GM21737 (cell line): ENCODE results near the gene GALNT18.
"Not testable (repeated sequence)": the region's sequence is repeated elsewhere in the genome, so short reads cannot be mapped to it uniquely, and the experiment has no call there.

ENCODE experiments used
- ATAC-seq: cut with Tn5 transposase; IDR thresholded peaks from one replicate; pipeline ENCODE4 v1.9.1; 2021; ENCODE audit warnings: mild to moderate bottlenecking, moderate library complexity; ENCODE audit not compliant: unreplicated experiment

The GALNT18 gene

DNA sequence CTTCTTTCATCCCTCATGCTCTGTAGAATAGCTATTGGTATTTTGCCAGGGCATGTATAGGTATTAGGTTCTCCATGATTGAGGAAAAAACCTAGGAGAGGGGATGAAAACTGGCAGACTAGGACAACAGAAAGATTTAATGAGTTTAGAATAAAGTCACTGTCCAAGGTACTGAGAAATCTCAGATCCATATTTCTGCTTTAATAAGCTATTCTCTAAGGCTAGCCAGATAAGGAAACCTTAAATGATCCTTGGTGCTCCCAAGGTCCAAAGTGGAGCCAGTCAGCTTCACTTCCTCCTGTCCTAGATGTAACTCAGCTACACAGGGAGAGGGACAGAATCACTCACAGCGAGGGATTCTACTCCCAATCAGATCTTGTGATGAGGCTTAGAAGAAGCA, 255.0 kb downstream of the GALNT18 start:
- no peak for ATAC-seq

DNA sequence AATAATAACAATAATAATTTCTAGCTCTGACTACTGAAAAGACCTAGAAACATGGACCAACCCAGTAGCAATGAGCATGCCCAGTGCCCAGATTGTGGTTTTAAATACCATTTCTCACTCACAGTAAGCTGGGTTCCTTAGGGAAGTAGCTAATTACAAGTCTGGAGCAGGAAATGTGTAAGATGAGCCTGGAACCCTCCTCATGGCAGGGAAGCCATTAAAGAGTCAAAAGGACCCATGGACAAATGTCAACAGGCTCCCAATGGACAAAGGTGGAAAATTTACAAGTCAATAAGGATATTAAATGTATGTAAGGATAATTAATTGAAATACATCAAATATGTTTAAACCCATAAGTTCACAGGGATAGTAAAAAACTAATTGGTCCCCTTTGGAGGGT, 258.1 kb downstream of the GALNT18 start:
- no peak for ATAC-seq

DNA sequence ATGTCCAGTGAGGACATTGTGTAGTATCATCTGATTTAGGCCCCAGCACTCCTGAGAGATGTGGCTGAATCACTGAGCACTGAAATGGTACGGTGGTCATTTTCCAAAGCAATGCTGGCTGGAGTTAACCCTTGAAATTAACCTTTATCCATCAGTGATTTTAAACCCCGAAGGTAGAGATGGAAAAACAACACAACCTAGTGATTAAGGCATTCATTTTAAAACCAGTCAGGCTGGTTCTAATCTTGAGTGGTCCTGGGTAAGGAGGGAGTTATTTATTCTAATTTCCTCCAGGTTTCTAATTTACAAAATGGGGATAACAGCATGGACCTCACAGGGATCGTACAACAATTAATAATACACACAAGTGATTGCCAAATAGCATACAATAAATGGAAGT, 262.2 kb downstream of the GALNT18 start:
- no peak for ATAC-seq

DNA sequence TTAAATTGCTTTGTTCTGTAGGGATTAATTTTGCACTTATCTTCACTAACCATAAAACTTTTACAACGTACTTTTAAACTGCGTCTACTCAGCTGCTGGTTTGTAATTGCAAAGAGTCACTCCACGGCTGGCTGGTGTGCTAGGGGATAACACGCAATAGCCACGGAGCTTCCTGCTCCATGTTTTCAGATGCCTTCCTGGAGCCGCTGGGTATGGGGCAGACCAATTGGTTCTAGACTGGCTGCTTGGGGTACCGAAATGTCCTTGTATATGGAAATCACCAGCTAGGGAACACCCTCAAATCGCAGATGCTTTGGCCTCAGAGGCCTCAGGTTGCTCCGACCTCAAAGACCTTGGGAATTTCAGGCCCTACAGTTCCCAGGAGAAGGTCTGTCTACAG, 265.0 kb downstream of the GALNT18 start:
- no peak for ATAC-seq

DNA sequence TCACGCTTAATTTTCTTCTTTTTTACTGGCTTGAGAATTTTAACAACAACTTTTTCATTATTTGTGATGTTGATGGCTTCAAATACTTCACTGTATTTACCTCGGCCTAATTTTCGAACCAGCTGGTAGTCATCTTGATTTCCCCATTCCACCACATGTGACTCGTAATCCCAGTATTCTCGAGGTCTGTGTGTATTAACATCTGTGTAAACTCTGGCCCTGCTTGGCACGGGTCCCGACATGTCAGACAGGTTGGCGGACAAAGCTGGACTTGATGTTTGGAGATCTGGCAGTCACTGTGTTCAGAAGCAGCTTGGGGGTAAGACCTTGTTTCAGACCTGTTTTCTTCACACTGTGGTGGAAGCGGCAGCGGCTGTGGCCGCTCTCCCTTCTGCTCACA, 268.9 kb downstream of the GALNT18 start, which contains the start of gene CSNK2A3:
CSNK2A3 (minus strand) TSS at position 373 of the 400 bp plus-strand sequence; CDS start at position 242, 131 bp downstream.
- not testable (repeated sequence) for ATAC-seq

DNA sequence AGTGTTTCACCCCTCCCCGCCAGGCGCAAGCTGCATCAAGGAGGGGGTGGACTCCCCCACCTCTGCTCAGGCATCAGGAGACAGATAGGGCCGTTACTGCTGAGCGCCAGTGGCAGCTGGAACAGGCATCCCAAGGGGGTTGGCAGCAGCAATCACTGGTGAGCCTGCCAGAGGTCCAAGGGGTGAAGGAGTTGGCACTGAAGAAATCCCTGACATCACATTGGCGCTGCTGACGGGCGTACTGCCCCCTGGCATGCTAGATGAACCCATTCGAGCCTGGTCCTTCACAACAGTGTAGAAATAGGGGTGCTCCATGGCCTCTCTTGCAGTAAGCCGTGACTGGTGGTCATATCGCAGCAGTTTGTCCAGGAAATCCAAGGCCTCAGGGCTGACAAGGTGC, 270.0 kb downstream of the GALNT18 start:
- not testable (repeated sequence) for ATAC-seq

DNA sequence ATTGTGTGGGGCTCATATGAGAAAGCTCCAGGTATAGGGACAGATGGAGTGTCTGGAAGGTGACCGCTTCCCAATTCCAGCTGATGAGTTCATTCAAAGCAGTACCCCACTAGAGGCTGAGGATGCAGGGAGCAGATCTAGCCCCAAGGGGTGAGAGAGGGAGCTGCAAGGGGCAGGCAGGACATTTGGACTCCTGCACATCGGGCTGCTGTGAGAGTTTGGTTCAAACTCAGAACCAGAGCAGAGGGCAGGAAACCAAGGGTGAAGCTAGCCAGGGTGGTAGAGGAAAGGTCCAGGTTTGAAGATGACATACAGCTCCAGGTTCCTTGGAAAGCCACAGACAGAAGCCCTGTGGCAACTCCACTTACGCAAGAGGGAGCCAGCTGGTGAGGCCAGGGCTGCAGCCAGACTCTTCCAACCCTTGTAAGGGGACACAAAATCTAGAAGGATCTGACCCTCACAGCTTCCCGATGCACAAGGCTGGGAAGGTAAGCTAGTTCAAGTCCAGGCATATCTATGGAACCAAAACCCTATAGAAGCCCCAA, 270.7 kb downstream of the GALNT18 start:
- no peak for ATAC-seq

DNA sequence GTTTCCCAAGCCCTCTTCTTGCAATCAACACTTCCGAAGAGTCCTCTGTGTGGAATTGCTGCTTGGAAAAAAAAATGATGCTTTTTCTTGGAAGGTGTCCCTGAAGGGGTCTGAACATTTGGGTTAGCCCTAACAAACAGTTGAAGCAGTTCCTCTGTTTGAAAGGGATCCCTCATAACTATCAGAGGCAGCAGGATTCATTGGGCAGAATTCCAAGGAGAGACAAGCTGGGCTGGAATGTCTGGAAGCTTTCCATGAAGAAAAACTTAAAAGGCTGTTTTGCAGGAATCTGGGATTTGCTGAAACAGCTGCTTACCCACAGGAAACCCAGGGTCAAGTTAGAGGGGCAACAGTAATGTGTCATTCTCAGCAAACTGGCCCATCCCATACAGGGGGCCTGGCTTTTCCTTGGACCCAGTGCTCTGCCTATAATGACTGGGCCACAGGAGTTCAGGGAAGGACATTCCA, 271.9 kb downstream of the GALNT18 start:
- ATAC-seq, result no peak

DNA sequence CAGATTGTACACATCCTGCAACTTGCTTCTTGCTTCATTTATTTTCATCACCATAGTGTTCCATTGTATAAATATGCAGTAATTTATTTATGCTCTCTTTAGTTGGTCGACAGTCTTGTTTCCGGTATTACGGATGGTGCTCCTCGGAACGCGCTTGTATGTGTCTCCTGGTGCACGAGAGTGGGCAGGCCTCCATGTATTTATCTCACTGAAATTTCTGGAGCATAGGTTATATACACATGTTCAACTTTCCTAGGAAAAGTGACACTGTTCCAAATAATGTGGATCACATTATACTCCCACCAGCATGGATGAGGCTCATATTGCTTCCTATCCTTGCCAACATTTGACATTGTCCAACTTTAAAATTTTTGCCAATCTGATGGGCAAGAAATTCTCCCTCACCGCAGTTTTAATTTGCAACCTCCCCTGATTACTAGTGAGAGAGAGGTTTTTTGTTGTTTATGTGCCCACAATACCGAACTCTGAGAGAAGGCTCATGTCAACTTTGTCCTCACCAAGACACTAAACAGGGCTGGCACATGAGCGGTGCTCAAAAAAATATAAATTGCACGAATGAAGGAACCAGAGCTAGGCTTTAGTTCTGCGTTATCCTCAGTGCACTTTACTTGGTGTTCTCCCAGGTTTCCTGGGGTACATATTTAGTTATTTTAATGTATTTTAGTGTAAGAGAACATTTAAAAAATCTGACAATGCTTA, 272.5 kb downstream of the GALNT18 start:
- no peak for ATAC-seq

DNA sequence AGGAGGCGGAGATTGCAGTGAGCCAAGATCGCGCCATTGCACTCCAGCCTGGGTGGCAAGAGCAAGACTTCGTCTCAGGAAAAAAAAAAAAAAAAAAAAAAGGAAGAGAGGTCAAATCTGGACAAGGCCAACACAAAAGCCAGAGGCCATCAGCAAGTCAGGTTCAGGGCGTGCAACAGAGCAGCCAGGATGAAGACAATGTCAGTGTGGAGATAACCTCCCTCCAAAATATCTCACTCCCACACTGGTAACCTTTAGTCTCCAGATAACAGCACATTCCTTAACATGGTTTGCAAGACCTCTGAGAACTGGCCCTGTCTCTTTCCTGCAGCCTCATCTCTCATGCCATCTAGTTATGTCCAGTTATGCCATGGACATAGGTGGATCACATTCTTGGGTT, 273.5 kb downstream of the GALNT18 start:
- ATAC-seq, result no peak

DNA sequence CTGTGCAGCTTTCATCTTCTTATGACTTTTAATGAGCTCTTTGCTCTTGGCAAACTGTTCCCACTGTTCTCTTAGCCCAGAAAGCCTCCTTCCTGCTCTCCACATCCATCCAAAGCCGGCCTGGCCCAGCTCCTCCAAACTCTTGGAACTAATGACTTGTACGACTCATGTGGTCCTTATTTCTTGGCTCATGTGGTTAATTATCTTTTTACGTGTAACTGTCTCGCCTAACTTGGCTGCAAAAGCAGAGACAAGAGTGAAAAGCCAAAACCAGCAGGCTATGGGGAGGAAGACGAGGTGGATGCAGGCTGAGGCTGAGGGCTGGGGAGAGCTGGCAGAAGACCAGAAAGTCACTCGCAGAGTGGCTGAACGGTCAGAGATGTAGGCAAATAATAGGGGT, 274.2 kb downstream of the GALNT18 start:
- no peak for ATAC-seq

DNA sequence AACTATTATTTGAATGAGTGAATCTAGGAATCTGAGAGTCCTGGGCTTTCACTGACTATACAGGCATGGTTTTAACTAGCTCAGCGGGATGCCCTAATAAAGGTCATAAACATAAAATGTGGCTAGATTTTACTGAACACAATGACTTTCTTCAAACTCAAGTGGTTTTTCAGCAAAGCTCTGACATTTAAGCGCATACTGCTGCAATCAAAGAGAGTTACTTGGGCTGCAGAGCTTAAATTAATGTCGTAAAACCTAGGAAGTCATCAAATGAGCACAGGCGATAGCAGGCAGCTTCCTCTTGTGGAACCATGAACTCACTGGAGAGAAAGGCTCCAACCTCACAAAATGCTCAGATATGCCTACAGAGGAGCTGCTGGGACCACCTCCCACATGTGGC, 275.5 kb downstream of the GALNT18 start:
- no peak for ATAC-seq

DNA sequence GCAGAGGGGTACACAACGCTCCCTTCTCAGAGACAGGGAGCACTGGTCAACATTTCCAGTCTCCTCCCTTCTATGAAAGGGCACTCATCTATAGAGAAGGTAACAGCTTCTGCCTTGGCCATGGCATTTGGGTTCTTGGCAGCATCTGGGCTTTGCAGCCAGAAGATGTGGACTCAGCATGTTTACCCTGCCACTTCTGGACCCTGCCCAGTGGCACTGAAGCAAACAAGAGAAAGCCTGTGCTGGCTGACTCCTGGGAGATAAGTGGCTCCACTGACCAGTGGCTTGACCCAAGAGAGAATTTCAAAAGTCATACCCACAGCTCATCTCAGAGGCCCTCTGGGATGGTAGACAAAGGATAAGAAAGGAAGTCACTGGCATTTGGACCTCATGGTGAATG, 276.7 kb downstream of the GALNT18 start:
- ATAC-seq, result no peak

DNA sequence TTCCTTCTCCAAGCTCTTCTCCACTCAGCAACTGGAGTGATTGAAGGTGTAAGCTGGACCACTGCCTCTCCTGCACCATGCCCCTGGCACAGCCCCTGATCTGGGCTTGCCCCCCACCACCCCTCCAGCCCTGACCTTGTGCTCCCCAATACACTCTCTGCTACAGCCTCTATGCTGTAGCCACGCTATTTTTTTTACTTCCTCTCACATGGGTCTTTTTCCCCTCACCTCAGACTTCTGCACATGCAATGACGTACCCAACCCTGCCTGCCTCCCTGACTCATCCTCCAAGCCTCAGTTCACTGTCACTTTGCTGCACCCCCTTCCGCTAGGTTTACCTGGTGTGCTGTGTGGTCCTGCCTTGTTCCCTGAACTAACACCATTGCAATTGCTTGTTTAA, 277.8 kb downstream of the GALNT18 start:
- no peak for ATAC-seq

DNA sequence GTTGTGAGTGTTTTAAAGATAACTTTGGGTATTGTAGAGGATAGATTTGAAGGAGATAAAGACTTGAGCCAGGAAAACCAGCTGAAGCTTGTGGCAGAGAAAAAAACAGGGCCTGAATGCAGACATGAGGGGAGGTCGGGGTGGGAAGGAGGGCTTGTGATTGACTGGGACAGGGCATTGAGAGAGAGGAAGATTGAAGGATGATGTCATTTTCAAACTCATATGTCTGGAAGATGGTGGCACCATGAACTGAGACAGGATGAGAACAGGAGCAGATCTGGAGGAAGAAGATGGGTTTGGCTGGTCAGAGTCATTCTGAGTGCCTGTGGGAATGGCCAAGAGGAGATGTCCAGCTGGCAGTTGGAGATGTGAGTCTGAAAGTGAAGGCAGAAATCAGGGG, 283.5 kb downstream of the GALNT18 start:
- no peak for ATAC-seq

DNA sequence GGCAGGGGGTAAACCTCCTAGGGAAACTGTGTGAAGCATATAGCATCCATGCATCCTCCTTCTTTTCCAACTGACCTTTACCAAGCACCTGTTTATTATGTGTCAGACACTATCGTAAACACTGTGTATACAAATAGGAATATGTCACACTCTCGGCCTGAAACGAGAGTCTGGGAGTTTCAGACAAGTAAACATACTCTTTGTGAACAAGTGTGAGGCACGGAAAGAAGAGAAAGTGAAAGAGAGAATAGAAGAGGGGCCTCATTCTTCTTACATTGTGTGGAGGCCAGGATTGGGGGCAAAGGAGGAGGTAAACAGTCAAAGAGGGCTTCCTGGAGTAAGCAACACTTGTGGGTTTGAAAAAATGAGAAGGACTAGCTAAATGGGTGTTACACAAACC, 285.1 kb downstream of the GALNT18 start:
- no peak for ATAC-seq

DNA sequence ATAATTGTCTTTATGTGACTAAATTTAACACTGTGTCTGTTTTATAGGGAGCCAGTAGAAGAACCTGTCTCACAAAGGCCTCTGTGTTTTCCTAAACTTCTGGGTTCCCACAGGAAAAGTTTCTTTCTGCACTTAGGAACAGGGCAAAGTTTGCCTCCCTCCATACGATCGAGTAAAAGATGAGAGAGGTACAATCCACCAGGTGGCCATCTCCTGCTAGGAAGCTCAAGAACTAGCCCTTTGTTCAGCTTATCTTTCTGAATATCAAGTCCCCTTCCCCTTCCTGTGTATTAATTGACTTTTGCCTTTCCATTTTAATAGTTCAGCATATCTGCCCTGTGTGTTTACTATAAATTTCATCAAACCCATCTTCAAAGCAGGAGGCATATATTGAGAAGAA, 286.8 kb downstream of the GALNT18 start:
- ATAC-seq, result no peak

DNA sequence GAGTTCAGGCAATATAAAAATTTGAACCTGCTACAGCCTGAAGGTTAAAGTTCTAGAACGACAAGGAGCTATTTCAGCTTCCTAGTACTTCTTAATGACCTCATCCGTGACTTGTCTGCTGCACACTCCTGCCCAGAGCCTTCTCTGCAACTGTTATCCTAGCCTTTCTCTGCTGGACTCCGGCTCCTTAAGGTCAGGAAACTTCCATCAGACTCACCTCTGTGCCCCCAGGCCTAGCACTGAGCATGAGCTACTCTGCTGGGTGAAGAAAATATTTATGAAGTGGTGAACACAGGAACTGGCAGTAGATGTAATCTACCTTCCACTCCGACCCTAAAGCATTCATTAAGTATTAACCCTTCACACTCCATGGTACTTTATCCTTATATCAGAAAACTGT, 287.2 kb downstream of the GALNT18 start:
- no peak for ATAC-seq

DNA sequence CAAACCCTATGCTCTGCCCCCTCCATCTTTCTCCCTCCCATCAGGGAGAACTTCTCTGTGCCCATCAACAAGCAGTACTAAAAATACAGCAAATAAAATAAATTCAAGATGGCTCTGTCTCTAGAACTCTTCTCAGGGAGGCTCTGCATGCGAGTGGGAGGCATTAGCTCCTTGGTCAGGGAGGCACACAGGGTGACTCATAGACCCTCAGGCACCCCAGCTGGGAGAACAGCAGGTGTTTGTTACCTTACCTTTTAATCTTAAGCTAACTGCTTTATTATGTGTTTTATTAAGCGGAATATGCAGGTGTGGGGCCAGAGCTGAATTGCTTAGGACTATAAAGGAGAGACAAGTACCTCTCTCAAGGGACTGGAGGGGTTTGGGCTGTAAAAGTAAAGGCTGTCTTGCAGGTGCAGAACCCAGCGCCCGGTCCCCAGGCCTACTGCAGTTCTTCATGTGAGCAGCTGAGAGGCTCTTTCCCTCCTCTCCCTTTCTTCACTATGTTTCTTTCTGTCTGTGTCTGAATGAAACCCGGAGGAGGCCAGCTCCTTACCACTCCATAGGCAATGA, 289.6 kb downstream of the GALNT18 start:
- no peak for ATAC-seq

DNA sequence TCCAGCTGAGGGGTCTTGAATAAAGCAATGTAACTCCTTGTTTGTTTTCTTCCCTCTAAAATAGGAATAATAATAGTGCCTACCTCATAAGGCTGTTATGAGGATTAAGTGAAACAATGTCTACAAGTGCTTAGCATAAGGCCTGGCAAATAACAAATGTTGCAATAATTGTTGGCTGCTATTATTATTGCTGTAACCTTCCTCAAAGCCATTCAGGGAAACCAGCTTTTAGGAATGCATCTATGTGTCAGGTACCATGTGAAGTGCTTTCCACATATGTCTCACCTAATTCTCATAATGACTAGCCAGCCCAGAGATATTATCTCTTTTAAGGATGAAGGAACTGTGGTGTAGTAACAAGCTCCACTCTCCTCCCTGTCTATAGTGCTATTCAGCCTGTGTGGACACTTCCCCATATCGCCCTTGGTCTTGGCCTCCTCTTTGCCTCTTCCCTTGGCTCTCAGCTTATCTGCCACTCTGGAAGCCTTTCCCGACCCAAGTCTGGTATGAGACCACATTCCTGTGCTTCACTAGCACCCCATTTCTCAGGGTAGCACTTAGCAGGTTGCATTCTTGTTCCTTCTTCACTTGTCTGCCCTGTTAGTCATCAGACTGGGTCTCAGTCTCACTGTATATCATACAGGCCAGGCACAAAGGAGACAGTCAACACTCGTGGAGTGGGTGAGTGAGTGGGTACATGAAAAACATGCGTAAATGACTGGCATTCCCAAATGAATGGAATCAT, 292.6 kb downstream of the GALNT18 start:
- no peak for ATAC-seq

DNA sequence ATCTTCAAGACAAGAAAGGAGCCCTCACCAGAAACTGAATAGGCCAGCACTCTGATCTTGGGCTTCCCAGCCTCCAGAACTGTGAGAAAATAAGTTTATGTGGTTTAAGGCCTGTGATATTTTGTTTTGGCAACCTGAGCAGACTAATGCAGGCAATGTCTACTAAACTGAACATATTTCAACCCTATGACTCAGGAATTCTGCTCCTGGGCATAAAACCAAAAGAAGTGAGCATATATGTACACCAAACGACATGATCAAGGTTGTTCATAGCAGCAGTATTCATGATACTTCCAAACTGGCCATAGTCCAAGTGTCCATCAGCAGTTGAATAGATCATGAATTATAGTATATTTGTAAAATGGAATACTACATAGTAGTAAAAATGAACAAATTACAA, 297.7 kb downstream of the GALNT18 start:
- ATAC-seq, result no peak

DNA sequence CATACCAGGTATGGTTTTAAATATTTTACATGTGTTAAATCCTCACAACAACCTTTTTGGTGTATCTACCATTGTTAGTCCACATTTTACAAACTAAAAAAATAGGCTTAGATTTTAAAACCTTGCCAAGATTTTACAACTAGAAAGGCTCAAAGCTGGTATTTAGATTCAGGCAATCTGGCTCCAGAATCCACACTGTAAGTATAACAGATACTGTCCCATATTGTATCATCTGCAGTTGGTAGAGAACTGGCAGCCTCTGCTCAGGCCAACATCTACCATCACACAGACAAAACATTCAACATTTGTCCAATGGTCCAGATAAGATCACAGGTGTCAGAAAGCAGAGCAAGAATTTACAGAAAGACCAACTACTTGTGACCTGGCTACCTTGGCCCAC, 299.7 kb downstream of the GALNT18 start:
- ATAC-seq, result no peak
